ENCODE results near the gene FAM170B. TPM values are rescaled to one million over a fixed set of nuclear protein-coding genes. Genes with fewer than 3 reads are reported as not detected.

Gene FAM170B
- total and polyA plus RNA-seq, 9 of the 15 experiments (the other 6 are each of a cell fraction or from before 2014, with no cell fraction given): 0.11 to 0.21 TPM; not detected in 7

DNA sequence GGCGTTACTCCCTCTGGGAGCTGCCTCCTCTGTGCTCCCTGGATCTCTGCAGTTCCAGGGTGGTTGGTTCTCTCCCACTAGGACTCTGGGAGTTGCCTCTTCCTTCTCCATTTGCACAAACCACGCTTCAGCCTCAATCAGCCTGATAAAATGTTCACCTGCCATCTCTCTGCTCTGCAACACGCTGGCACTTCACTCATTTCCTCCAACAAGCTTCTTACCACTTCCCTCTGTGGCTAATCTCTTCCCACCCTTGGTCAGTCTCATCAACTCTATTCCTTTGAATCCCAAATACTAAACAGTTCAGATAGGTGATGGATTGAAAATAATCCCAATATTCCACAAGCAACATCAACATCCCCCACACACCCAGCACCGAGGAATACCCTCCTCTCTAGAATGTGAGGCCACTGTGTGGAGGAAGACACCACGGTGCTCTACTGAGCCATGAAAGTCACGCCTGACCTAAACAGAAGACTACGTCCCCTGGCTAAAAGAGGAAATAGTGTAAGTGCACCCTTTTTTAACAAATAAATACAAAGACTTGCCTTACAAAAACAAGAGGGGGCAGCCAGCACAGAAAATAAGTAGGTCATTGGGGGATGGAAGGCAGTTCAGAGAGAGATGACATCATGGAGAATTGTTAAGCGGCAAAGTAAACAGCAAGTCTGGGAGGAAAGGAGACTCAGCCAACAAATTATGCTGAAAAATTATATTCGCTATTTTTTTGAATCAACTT is 1.9 kb upstream of the FAM170B start:
- H3K4me2 ChIP-seq (ENCODE audit: insufficient read depth, low read length): no peak overlapping the region
- intact Hi-C loops (cut with micrococcal nuclease) (no loop called here), in situ Hi-C loops (cut with MboI) (no loop called here)
- TF ChIP-seq ATF7 (IDR thresholded peaks at IDR 0.05) (peak; percentile 55), FOXP1 (CRISPR knock-in tag; IDR thresholded peaks at IDR 0.05) (no peak), JUN (IDR thresholded peaks at IDR 0.05; ENCODE audit: borderline replicate concordance, low read depth, low read length) (0 out of 2 replicates have a peak, but pooled peaks have one; percentile 36), JUN (CRISPR knock-in tag; IDR thresholded peaks at IDR 0.05; ENCODE audit: borderline replicate concordance) (no peak), JUND (IDR thresholded peaks at IDR 0.05; ENCODE audit: borderline replicate concordance, low read depth, low read length) (0 out of 2 replicates have a peak, but pooled peaks have one; percentile 21), JUND (tag; IDR thresholded peaks at IDR 0.05; ENCODE audit: borderline replicate concordance, low read depth, low read length) (no peak)
- TF ChIP-seq, protein P1, sequence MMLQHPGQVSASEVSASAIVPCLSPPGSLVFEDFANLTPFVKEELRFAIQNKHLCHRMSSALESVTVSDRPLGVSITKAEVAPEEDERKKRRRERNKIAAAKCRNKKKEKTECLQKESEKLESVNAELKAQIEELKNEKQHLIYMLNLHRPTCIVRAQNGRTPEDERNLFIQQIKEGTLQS (IDR thresholded peaks at IDR 0.05): peak; percentile 65
- TF ChIP-seq, protein P1 (CRISPR knock-in tag; conservative IDR thresholded peaks at IDR 0.05): no peak
- H3K4me3 ChIP-seq: no peak overlapping the region
- H3K79me2 ChIP-seq (ENCODE audit: control insufficient read depth, insufficient read depth, low read length): no peaks in the 10 kb centered on the region
- H3K9ac ChIP-seq (ENCODE audit: insufficient read depth in 1 of 2, low read depth in 2 of 2, low read length in 2 of 2): no peak overlapping the region
- POLR2A ChIA-PET: interaction anchor here (0.8 to 1.0 kb wide), 2 partner anchors 12 to 35 kb away, joined by 3 to 4 read pairs; no protein-coding TSS in a partner anchor
- no peak overlapping the region for H3K27ac ChIP-seq (ENCODE audit: extremely low read depth, low read depth, low read length)
- peak overlapping the region; percentile 37 for H2AFZ ChIP-seq (ENCODE audit: low read depth, low read length)
- 23% methylated on average over 9 of the region's 9 CpGs for WGBS (ENCODE audit: insufficient coverage, low coverage, missing lambda C conversion rate)
- H4K20me1 ChIP-seq (replicated peaks; ENCODE audit: control insufficient read depth, insufficient read depth, low read length): no peaks in the 10 kb centered on the region
- H3K27me3 ChIP-seq (ENCODE audit: control insufficient read depth in 2 of 2, insufficient read depth in 2 of 2, low read length in 2 of 2): peaks cover 3 to 11% of the 10 kb centered on the region in 2 experiments; a peak in 1 of 5 replicates
- peaks cover 3 to 9% of the 10 kb centered on the region in 2 experiments; a peak in 2 of 5 replicates for H3K4me1 ChIP-seq (replicated peaks in 1 of 2; ENCODE audit: control insufficient read depth in 2 of 2, insufficient read depth in 2 of 2, low read length in 2 of 2)
- ATAC-seq (no peak), DNase-seq (ENCODE audit: extremely low read depth in 1 of 4, low spot score in 3 of 4) (no peak), FAIRE-seq (no peak)
- CTCF ChIA-PET (ENCODE audit: low intra/inter-chr PET ratio): no interaction called here
- no peaks in the 10 kb centered on the region for H3K36me3 ChIP-seq (ENCODE audit: control insufficient read depth, insufficient read depth, low read length)
- peaks cover 5% of the 10 kb centered on the region; the same call in 1 of the 2 replicates for H3K9me3 ChIP-seq (replicated peaks; ENCODE audit: control insufficient read depth, insufficient read depth, low read depth, low read length)
- H3K9me1 ChIP-seq (ENCODE audit: control insufficient read depth, insufficient read depth, low read length): no peaks in the 10 kb centered on the region
- BruUV-seq (replicated peaks): no TSS peak

Data from K562 (cell line).